ENCODE data around the gene IGFL1.
"Not testable (repeated sequence)": the region's sequence is repeated elsewhere in the genome, so short reads cannot be mapped to it uniquely, and the experiment has no call there.

IGFL1 gene

DNA sequence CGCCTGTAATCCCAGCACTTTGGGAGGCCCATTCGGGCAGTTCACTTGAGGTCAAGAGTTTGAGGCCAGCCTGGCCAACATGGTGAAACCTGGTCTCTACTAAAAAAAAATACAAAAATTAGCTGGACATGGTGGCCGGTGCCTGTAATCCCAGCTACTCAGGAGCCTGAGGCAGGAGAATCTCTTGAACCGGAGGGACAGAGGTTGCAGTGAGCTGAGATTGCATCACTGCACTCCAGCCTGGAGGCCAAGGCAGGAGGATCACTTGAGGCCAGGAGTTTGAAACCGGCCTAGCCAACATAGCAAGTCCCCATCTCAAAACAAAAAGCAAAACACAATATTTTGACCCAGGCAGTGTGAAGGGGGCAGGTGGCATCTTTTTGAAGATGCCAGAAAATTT lies 35.3 kb downstream of the IGFL1 start:
- not testable (repeated sequence) for DNase-seq

GRCh38 chr19:46265217-46265828 lies 35.8 kb downstream of the IGFL1 start:
- peak in 50 of 56 donors; percentile 2 to 84 (median 32) for DNase-seq

GRCh38 chr19:46269101-46269500 lies 39.6 kb downstream of the IGFL1 start:
- DNase-seq, result no peak

- no peak for DNase-seq
These were observed 41.1 kb downstream of the IGFL1 start for GRCh38 chr19:46270521-46271256.

- DNase-seq, result no peak
These were observed 42.1 kb downstream of the IGFL1 start for GRCh38 chr19:46271481-46272197.

DNA sequence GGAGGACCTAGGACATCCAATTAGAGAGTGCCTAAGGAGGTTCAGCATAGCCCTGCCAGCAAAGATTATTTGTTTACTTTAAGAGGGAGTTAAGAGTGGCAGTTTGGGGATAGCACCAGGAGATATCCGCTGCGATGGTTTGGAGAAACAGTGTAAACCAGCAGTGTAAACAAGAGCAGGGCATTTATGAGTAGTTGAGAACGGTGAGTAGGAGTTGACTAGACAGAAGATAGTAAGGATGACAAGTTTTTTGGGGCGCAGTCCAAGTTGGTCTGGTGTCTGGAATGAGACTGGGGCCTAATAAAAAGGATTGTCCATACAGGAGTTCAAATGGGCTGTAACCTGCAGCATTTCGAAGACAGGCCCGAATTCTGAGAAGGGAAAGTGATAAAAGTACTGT lies 44.4 kb downstream of the IGFL1 start:
- not testable (repeated sequence) for DNase-seq

DNA sequence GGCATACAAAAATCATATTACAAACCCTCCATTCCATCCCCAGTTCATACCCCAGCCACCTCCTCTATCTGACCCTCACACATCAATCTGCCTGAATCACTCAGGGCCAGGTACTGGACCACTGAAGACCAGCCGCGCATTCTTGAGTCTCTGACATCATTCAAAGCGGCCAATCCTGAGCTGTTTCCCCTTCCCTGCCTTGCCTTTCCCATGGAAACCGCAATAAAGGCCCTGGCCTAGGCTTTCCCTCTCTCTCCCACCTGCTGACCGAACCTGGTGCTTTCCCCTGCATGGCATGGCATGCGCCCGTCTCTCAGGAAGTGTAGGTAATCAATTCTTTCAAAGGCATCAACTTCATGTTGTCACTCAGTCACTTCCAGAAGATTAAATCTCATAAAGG lies 49.6 kb downstream of the IGFL1 start:
- no peak for DNase-seq

Measured in amygdala (tissue), 56 donors.